Astrocyte of the spinal cord (primary cell): ENCODE data around the gene OSBPL1A.

Experiments
- DNase-seq: peaks from one replicate; pipeline ENCODE4 v3.0.0; 2011; ENCODE audit warnings: low read depth, low spot score
- H3K4me3 ChIP-seq: 2 replicates; pipeline ENCODE4 v1.5.1; 2011; ENCODE audit warnings: low read depth, mild to moderate bottlenecking, low read length, moderate library complexity
- CTCF ChIP-seq: IDR thresholded peaks from 2 replicates; pipeline ENCODE4 v1.5.1; 2012; ENCODE audit warnings: low read depth, mild to moderate bottlenecking, low read length, inconsistent platforms
- in situ Hi-C: cut with HindIII; loops from 2 replicates; pipeline ENCODE4 v1.10.0; 2017; ENCODE audit warnings: low sequenced_read_pairs

Gene OSBPL1A

GRCh38 chr18:24232800-24233199, 164.8 kb downstream of the OSBPL1A start:
- no peak for TF ChIP-seq CTCF
- DNase-seq = no peak
- in situ Hi-C loops = no loop called here
- H3K4me3 ChIP-seq = no peak overlapping the region

GRCh38 chr18:24231773-24232735, 165.6 kb downstream of the OSBPL1A start:
- no peak for TF ChIP-seq CTCF
- in situ Hi-C loops = no loop called here
- peak; percentile 33 for DNase-seq
- H3K4me3 ChIP-seq = no peak overlapping the region

GRCh38 chr18:24230766-24231165, 166.9 kb downstream of the OSBPL1A start:
- no peak overlapping the region for H3K4me3 ChIP-seq
- TF ChIP-seq CTCF = no peak
- in situ Hi-C loops = no loop called here
- DNase-seq = no peak

- no peak for TF ChIP-seq CTCF
- no peak overlapping the region for H3K4me3 ChIP-seq
- DNase-seq = no peak
- in situ Hi-C loops = no loop called here
These were observed 169.0 kb downstream of the OSBPL1A start for GRCh38 chr18:24228667-24229041.

GRCh38 chr18:24227977-24228666, 169.5 kb downstream of the OSBPL1A start:
- no peak overlapping the region for H3K4me3 ChIP-seq
- in situ Hi-C loops = no loop called here
- peak; percentile 83 for DNase-seq
- no peak for TF ChIP-seq CTCF

- in situ Hi-C loops = no loop called here
- DNase-seq = no peak
- H3K4me3 ChIP-seq = no peak overlapping the region
- TF ChIP-seq CTCF = no peak
These were observed 177.3 kb downstream of the OSBPL1A start for GRCh38 chr18:24220318-24220688.
